GM19372 (cell line): ENCODE measurements around the gene RGS3.

Source experiments
- ATAC-seq: cut with Tn5 transposase; IDR thresholded peaks from one replicate; pipeline ENCODE4 v1.9.1; 2021; ENCODE audit warnings: mild to moderate bottlenecking, low read depth, moderate library complexity; ENCODE audit not compliant: unreplicated experiment

The RGS3 gene

GRCh38 chr9:113567361-113568080, 104.0 kb downstream of the RGS3 start:
- ATAC-seq, result no peak

- ATAC-seq, result no peak
These were observed 104.5 kb downstream of the RGS3 start for GRCh38 chr9:113568081-113568435.

GRCh38 chr9:113568571-113569321, 105.2 kb downstream of the RGS3 start:
- ATAC-seq, result no peak

- ATAC-seq, result no peak
These were observed 106.0 kb downstream of the RGS3 start for GRCh38 chr9:113569472-113570060.

- no peak for ATAC-seq
These were observed 106.6 kb downstream of the RGS3 start for GRCh38 chr9:113570106-113570505.

- ATAC-seq, result no peak
These were observed 107.5 kb downstream of the RGS3 start for GRCh38 chr9:113570749-113571711.

- no peak for ATAC-seq
These were observed 108.7 kb downstream of the RGS3 start for GRCh38 chr9:113572076-113572861.

GRCh38 chr9:113573046-113573958, 109.8 kb downstream of the RGS3 start:
- ATAC-seq, result no peak

GRCh38 chr9:113573959-113574352, 110.4 kb downstream of the RGS3 start:
- no peak for ATAC-seq

GRCh38 chr9:113574441-113575262, 111.1 kb downstream of the RGS3 start:
- no peak for ATAC-seq

- no peak for ATAC-seq
These were observed 114.2 kb downstream of the RGS3 start for GRCh38 chr9:113577525-113578261.

- no peak for ATAC-seq
These were observed 114.8 kb downstream of the RGS3 start for GRCh38 chr9:113578279-113578865.

GRCh38 chr9:113578882-113579282, 115.4 kb downstream of the RGS3 start:
- peak; percentile 59 for ATAC-seq

- peak; percentile 18 for ATAC-seq
These were observed 115.9 kb downstream of the RGS3 start for GRCh38 chr9:113579283-113580040.

- no peak for ATAC-seq
These were observed 116.8 kb downstream of the RGS3 start for GRCh38 chr9:113580041-113580953.
